GM23248 (cell line): ENCODE data around the gene YES1. TPM values are rescaled to one million over a fixed set of nuclear protein-coding genes. Genes with fewer than 3 reads are reported as not detected.

Source experiments
- DNase-seq: peaks from one replicate; pipeline ENCODE4 v3.0.0-alpha.2; 2015
- H2AFZ ChIP-seq: fragments of 200-600 bp; sonication (generic); 2 replicates; pipeline ENCODE4 v1.6.1; 2016; ENCODE audit warnings: antibody characterized with exemption
- H3F3A ChIP-seq: fragments of 200-600 bp; sonication (generic); 2 replicates; pipeline ENCODE4 v1.6.1; 2016; ENCODE audit warnings: mild to moderate bottlenecking, antibody characterized with exemption, mixed run types; ENCODE audit not compliant: insufficient read depth
- H3K27ac ChIP-seq: fragments of 200-600 bp; sonication (generic); 2 replicates; pipeline ENCODE4 v1.5.1; 2016; ENCODE audit warnings: mild to moderate bottlenecking
- H3K27me3 ChIP-seq: fragments of 200-600 bp; sonication (generic); replicated peaks from 2 replicates; pipeline ENCODE4 v1.6.1; 2016; ENCODE audit warnings: mild to moderate bottlenecking; ENCODE audit not compliant: insufficient read depth
- H3K36me3 ChIP-seq: fragments of 200-600 bp; sonication (generic); 2 replicates; pipeline ENCODE4 v1.6.1; 2016; ENCODE audit warnings: low read depth, mild to moderate bottlenecking
- H3K4me1 ChIP-seq: fragments of 200-600 bp; sonication (generic); 2 replicates; pipeline ENCODE4 v1.6.1; 2016; ENCODE audit warnings: mild to moderate bottlenecking; ENCODE audit not compliant: insufficient read depth
- H3K4me2 ChIP-seq: fragments of 200-600 bp; sonication (generic); one replicate; pipeline ENCODE4 v1.6.1; 2016; ENCODE audit warnings: mild to moderate bottlenecking; ENCODE audit not compliant: unreplicated experiment
- H3K4me3 ChIP-seq: fragments of 200-600 bp; sonication (generic); 2 replicates; pipeline ENCODE4 v1.5.1; 2016; ENCODE audit warnings: mild to moderate bottlenecking
- H3K79me2 ChIP-seq: fragments of 200-600 bp; sonication (generic); 2 replicates; pipeline ENCODE4 v1.6.1; 2016; ENCODE audit warnings: mild to moderate bottlenecking; ENCODE audit not compliant: insufficient read depth
- H3K9ac ChIP-seq: fragments of 200-600 bp; sonication (generic); 2 replicates; pipeline ENCODE4 v1.6.1; 2016; ENCODE audit warnings: mild to moderate bottlenecking
- H3K9me2 ChIP-seq: fragments of 200-600 bp; sonication (generic); 2 replicates; pipeline ENCODE4 v1.6.1; 2016; ENCODE audit warnings: mixed run types, mild to moderate bottlenecking, moderate library complexity; ENCODE audit not compliant: insufficient read depth
- H3K9me3 ChIP-seq: fragments of 200-600 bp; sonication (generic); one replicate; pipeline ENCODE4 v1.6.1; 2017; ENCODE audit warnings: low read depth
- H4K20me1 ChIP-seq: fragments of 200-600 bp; sonication (generic); 2 replicates; pipeline ENCODE4 v1.6.0; 2016; ENCODE audit not compliant: insufficient read depth
- EZH2 ChIP-seq: fragments of 200-600 bp; sonication (generic); IDR thresholded peaks from 2 replicates; pipeline ENCODE4 v1.6.1; 2018; ENCODE audit warnings: antibody characterized with exemption, mild to moderate bottlenecking; ENCODE audit not compliant: insufficient read depth, poor library complexity, severe bottlenecking
- EZH2phosphoT487 ChIP-seq: fragments of 200-600 bp; sonication (generic); IDR thresholded peaks from 2 replicates; pipeline ENCODE4 v1.6.1; 2018; ENCODE audit warnings: antibody characterized with exemption, moderate library complexity, mild to moderate bottlenecking, low read depth; ENCODE audit not compliant: insufficient read depth
- WGBS, 2 experiments: methylation state at CpG; one replicate each; pipeline ENCODE4 v1.1.6; 2015 to 2017; ENCODE audit warnings: low lambda C conversion rate in 2 of 2, low coverage in 1 of 2; ENCODE audit errors: missing lambda C conversion rate in 2 of 2; 5-methylcytosine and 5-hydroxymethylcytosine counted together
- in situ Hi-C: fragments of 300-500 bp; cut with MboI; formaldehyde crosslinking; loops from 2 replicates; pipeline ENCODE4 v1.15.0; 2020
- polyA plus RNA-seq: library from polyadenylated mRNA; unstranded; fragments of >200 nt; fragmentation: Nextera tagmentation; extraction: Ambion mirVana; gene quantifications from 2 replicates; pipeline ENCODE4 v1.2.1, GENCODE V29; 2016
- total RNA-seq: library from RNA; depleted of rRNA; stranded (reverse); fragments of >200 nt; shearing (Covaris generic); gene quantifications from 2 replicates; pipeline ENCODE4 v1.2.3, GENCODE V29; 2014

YES1 gene
- total and polyA plus RNA-seq, 2 experiments from 2014 or later, result 23.6 to 89.9 TPM

- H3K9ac ChIP-seq, result no peak overlapping the region
- TF ChIP-seq EZH2 (no peak), EZH2phosphoT487 (no peak)
- H3K9me3 ChIP-seq, result no peaks in the 10 kb centered on the region
- H4K20me1 ChIP-seq, result no peaks in the 10 kb centered on the region
- no peak overlapping the region for H3K27ac ChIP-seq
- peaks cover 13% of the 10 kb centered on the region for H3F3A ChIP-seq
- H3K36me3 ChIP-seq, result no peaks in the 10 kb centered on the region
- H3K79me2 ChIP-seq, result no peaks in the 10 kb centered on the region
- H3K4me1 ChIP-seq, result peaks cover 9% of the 10 kb centered on the region
- no peak overlapping the region for H3K4me2 ChIP-seq
- in situ Hi-C loops, result loop anchor here (5.0 to 10.0 kb wide), 2 partner anchors 207 to 559 kb away; no protein-coding TSS in a partner anchor
- no peak overlapping the region for H3K4me3 ChIP-seq
- 86 to 94% methylated on average over 8 of the region's 8 CpGs for WGBS, 2 experiments
- no peak overlapping the region for H2AFZ ChIP-seq
- no peak for DNase-seq
- H3K27me3 ChIP-seq, result no peaks in the 10 kb centered on the region
- H3K9me2 ChIP-seq, result no peaks in the 10 kb centered on the region
Measured at GRCh38 chr18:834082-834720, 22.2 kb upstream of the YES1 start.

- in situ Hi-C loops, result loop anchor here (5.0 to 10.0 kb wide), 2 partner anchors 206 to 558 kb away; no protein-coding TSS in a partner anchor
Measured at GRCh38 chr18:833197-833596, 21.2 kb upstream of the YES1 start.

GRCh38 chr18:832085-832681, 20.1 kb upstream of the YES1 start:
- no peaks in the 10 kb centered on the region for H3K9me3 ChIP-seq
- no peak for DNase-seq
- WGBS, 2 experiments, result 34 to 40% methylated on average over 16 of the region's 16 CpGs
- H3K79me2 ChIP-seq, result no peaks in the 10 kb centered on the region
- no peak overlapping the region for H3K4me3 ChIP-seq
- no peaks in the 10 kb centered on the region for H3K36me3 ChIP-seq
- no peaks in the 10 kb centered on the region for H3K9me2 ChIP-seq
- H2AFZ ChIP-seq, result peak overlapping the region; percentile 74; the same call in 1 of the 2 replicates
- no peaks in the 10 kb centered on the region for H4K20me1 ChIP-seq
- H3K4me2 ChIP-seq, result no peak overlapping the region
- H3K9ac ChIP-seq, result no peak overlapping the region
- no peaks in the 10 kb centered on the region for H3K27me3 ChIP-seq
- in situ Hi-C loops, result loop anchor here (5.0 to 10.0 kb wide), 2 partner anchors 205 to 557 kb away; no protein-coding TSS in a partner anchor
- H3F3A ChIP-seq, result peaks cover 13% of the 10 kb centered on the region
- H3K4me1 ChIP-seq, result peaks cover 9% of the 10 kb centered on the region
- H3K27ac ChIP-seq, result no peak overlapping the region
- TF ChIP-seq EZH2phosphoT487 (no peak), EZH2 (no peak)

More at GRCh38 chr18:833197-833596, 21.2 kb upstream of the YES1 start:
- no peak overlapping the region for H3K4me2 ChIP-seq
- no peak for DNase-seq
- H3K9me2 ChIP-seq, result no peaks in the 10 kb centered on the region
- no peaks in the 10 kb centered on the region for H3K79me2 ChIP-seq
- no peak overlapping the region for H3K27ac ChIP-seq
- H3K4me1 ChIP-seq, result peaks cover 9% of the 10 kb centered on the region
- WGBS, 2 experiments, result 98% methylated on average over 4 of the region's 4 CpGs
- H3K9ac ChIP-seq, result no peak overlapping the region
- no peaks in the 10 kb centered on the region for H3K9me3 ChIP-seq
- H3K36me3 ChIP-seq, result no peaks in the 10 kb centered on the region
- H3K4me3 ChIP-seq, result no peak overlapping the region
- TF ChIP-seq EZH2, result no peak
- no peak for TF ChIP-seq EZH2phosphoT487
- H4K20me1 ChIP-seq, result no peaks in the 10 kb centered on the region
- no peaks in the 10 kb centered on the region for H3K27me3 ChIP-seq
- H2AFZ ChIP-seq, result no peak overlapping the region
- H3F3A ChIP-seq, result peaks cover 13% of the 10 kb centered on the region

- H3K4me3 ChIP-seq, result peak overlapping the region; percentile 36
- H3K79me2 ChIP-seq, result no peaks in the 10 kb centered on the region
- peaks cover 13% of the 10 kb centered on the region for H3F3A ChIP-seq
- TF ChIP-seq EZH2phosphoT487 (no peak), EZH2 (no peak)
- DNase-seq, result peak; percentile 73
- H3K9me2 ChIP-seq, result no peaks in the 10 kb centered on the region
- H3K4me1 ChIP-seq, result peaks cover 9% of the 10 kb centered on the region
- H2AFZ ChIP-seq, result peak overlapping the region; percentile 74
- H3K27ac ChIP-seq, result peak overlapping the region; percentile 33
- H3K4me2 ChIP-seq, result peak overlapping the region; percentile 36
- no peaks in the 10 kb centered on the region for H4K20me1 ChIP-seq
- WGBS, 2 experiments, result 39% methylated on average over 5 of the region's 5 CpGs
- peak overlapping the region; percentile 36 for H3K9ac ChIP-seq
- in situ Hi-C loops, result loop anchor here (5.0 to 10.0 kb wide), 2 partner anchors 203 to 556 kb away; no protein-coding TSS in a partner anchor
- no peaks in the 10 kb centered on the region for H3K36me3 ChIP-seq
- no peaks in the 10 kb centered on the region for H3K27me3 ChIP-seq
- H3K9me3 ChIP-seq, result no peaks in the 10 kb centered on the region
Measured at GRCh38 chr18:830315-830901, 18.4 kb upstream of the YES1 start.
